ENCODE data around the gene USP10.
"Not testable (repeated sequence)": the region's sequence is repeated elsewhere in the genome, so short reads cannot be mapped to it uniquely, and the experiment has no call there.

The USP10 gene

DNA sequence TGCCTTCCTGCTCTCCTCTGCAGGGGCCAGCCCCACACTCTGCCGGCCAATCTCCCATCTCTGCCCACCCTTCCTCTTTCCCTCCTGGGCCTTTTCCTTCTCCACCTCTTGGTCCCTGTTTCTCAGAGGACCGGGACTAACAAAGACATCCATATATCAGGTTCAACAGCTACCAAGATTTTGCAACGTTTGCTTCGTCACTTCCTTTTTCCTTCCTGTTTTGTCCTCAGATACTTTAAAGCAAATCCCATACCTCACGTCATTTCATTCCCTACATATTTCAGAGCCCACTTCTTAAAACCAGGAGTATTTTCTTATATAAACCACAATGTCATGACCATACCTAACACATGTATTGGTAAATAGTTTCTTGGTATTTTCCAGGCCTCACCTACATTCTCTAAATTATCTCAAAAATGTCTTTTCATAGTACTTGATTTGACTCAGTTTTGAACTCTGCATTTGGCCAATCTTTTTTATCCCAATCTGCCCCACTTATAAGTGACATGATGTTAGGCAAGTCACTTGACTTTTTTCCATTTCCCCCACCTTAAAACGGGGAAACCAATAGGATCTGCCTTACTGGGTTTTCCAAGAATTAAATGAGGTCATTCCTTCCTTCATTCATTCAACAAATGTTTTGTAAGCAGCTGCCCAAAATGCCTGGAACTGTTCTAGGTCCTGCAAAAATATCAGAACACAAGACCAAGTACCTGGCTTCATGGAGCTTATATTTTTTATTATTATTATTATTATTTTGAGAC is 7.2 kb upstream of the USP10 start:
- Histone ChIP-seq H3K27ac (no peak overlapping the region), H3K4me3 (no peak overlapping the region)

DNA sequence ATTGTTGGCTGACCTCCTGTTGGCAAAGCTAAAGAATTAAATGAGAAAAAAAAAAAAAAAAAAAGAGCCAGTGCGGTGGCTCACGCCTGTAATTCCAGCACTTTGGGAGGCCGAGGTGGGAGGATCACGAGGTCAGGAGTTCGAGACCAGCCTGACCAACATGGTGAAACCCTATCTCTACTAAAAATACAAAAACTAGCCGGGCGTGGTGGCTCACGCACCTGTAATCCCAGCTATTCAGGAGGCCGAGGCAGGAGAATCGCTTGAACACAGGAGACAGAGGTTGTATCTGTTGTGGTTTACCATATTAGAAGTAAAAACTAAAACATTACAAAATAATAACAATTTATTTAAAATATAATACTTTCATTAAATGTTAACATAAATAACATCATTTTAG is 5.9 kb upstream of the USP10 start:
- H3K27ac ChIP-seq, H3K4me3 ChIP-seq: not testable (repeated sequence)

DNA sequence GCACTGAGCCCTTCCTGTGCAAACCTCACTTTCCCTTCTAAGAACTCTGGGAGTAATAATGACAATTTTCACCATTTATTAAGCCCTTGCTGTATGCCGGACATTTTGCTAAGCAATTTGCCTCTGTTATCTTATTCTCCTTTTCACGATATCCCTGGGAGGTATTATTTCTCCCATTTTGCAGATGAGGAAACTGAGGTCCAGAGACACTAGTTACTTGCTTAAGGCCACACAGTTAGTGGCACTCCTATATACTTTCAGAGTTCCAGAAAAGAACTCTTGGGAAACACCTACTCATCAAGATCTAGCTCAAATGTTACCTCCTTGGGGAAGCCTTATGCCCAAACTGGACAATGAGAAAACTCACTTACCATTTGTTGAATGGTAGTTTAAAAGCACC is 4.8 kb upstream of the USP10 start:
- Histone ChIP-seq H3K4me3 (no peak overlapping the region), H3K27ac (no peak overlapping the region)

DNA sequence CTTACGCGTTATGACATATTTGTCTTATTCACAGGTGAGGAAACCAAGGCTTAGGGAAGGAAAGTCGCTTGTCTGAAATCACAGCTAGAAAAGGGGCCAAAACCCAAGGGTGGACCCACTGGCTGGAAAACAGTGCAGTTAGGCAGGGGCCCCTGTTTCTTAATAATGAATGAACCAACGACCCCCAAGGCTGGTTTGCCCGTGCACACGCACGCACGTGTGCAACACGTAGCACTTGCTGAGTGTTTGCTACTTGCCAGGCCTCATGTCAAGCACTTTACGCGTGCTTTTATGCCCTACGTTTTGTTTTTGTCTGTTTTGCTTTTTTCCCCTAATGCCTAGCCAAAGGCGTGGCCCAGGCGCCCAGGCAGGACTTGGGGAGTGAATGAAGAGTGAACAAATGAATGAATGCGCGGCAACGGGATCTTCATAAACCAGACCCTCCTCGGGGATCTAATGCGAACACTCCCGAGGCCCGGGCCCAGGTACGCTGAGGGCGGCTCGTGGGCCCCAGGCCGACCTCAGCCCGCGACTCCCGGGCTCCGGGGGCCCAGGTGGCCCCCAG is 571 bp upstream of the USP10 start:
- Histone ChIP-seq H3K27ac (peak overlapping the region in 17 of 21 experiments; percentile 1 to 97 (median 91)), H3K4me3 (peak overlapping the region; percentile 82 to 100 (median 96))

DNA sequence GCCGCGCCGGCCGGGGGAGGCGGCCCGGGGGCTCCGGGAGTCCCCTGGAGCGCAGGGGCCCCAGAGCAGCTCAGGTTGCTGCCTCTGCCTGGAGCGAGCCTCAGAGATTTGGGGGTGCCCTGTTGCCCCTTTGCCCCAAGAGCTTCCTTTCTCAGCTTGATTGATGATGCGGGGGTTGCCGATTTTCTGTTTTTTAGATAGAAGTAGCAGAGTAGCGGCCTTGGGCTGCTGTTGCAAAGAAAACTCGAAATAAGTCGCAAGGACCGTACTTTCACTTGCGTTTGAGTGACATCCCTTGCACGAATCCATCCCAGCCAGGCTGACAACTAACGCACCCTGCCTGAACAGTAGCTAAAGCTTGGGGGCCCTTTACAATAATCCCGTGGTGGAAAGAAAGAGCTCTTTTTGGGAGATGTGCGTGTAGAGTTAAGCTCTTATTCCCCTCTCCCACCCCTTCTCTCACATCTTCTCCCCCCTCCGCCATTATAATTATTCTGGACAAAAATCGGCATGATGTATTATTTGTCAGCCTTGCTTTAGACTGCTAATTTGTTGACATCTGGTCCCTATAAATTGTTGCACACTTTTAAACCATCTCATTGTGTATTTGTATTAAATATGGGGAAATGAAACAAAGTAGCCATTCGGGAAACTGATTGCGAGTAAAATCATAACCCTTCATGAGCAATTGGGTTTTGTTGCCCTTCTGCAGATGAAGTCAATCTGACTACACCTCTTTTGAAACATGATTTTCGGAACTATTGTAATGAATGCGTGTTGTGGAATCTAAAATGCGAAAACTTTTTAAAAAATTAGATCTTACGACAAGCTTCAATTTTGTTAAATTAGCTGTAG is 873 bp downstream of the USP10 start:
- peak overlapping the region; percentile 82 to 100 (median 96) for H3K4me3 ChIP-seq
- peak overlapping the region; percentile 63 to 97 (median 91) for H3K27ac ChIP-seq

DNA sequence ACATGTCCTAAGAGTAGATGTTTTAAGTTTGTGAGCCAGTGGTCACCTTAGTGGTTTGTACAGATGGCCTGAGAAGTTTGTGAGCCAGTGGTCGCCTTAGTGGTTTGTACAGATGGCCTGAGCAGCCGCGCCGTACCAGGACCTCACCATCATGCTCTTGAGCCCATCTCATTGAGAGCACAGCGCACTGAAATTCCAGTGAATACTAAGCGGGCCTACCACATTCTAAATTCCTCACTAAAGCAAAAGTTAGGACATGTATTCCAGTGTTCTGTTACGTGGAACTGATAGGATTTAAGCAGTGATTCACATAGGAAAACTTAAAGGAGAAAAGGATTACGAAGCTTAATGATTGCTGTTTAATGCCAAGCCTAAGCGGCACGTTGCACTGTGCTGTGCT is 3.9 kb downstream of the USP10 start:
- no peak overlapping the region for H3K27ac ChIP-seq
- no peak overlapping the region for H3K4me3 ChIP-seq

DNA sequence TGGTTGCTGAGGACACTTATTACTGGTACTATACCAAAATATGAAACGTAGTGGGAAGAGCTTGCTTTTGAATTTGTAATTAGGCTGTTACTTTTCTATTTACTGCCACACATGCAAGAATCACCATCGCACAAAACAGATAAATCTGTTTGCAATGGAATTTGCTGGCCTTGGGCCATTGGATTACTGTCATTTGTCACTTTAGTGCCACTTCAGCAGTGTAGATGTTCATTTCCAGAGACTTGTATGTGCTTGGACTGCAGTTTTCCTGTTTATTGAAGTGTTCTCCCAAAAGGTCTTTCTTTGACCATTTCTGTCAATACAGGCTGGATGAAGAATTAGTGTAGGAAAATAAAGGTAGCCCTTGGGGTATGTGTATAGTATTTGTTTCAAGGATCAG is 4.5 kb downstream of the USP10 start:
- Histone ChIP-seq H3K27ac (no peak overlapping the region), H3K4me3 (no peak overlapping the region)

DNA sequence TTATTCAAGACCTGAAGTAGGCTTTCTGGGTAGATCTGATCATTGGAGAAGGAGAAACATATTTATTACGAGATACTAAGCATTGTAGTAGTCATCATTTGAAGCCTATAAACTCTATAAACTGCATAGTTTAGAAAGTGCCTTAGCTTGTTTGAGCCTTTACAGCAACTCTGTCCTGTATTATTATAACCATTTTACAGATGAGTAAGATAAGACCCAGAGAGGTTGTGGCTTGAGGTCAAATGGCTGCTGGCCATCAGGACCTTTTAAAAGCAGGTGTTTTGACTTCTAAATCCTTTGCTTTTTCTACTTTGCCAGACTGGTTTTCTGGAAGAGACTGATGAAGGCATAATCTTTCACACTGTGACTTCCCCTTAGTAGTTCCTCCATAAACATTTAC is 7.1 kb downstream of the USP10 start:
- H3K4me3 ChIP-seq = no peak overlapping the region
- no peak overlapping the region for H3K27ac ChIP-seq

DNA sequence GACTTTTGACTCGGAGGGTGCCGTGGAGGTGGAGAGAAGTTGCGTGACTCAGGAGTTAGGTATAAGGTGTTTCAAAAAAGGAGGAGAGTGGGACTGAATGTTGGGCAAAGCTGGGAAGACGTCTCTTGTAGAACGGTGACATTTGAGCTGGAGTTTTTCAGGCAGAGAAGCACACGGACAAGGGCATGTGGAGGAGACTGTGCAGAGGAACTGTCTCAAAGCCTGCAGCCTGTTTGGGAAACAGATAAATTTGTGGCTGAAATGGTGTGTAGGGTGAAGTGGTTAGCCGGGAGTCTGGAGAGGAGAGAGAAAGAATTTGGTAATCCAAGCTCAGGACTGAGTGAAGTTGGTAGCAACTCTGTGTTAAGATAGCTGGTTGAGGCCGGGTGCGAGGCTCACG is 9.8 kb downstream of the USP10 start:
- Histone ChIP-seq H3K4me3 (no peak overlapping the region), H3K27ac (no peak overlapping the region)

DNA sequence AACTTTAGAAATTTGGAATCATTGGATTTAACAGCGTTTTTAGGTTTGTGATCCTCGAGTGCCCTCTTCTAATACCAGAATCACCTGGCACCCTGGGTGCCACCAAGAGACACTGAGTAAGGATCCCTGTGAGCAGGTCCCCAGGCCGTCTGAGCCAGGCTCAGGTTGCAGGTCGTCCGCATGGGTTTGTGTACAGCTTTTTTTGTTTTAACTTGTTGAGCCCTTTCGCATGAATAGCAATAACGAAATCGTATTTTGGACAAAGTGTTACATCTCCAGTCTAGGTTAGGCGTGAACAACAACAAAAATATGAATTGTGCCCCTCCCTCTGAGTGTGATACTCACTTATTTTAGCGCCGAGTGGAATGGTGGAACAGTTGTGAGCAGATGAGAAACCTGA is 10.9 kb downstream of the USP10 start:
- Histone ChIP-seq H3K4me3 (no peak overlapping the region), H3K27ac (no peak overlapping the region)

DNA sequence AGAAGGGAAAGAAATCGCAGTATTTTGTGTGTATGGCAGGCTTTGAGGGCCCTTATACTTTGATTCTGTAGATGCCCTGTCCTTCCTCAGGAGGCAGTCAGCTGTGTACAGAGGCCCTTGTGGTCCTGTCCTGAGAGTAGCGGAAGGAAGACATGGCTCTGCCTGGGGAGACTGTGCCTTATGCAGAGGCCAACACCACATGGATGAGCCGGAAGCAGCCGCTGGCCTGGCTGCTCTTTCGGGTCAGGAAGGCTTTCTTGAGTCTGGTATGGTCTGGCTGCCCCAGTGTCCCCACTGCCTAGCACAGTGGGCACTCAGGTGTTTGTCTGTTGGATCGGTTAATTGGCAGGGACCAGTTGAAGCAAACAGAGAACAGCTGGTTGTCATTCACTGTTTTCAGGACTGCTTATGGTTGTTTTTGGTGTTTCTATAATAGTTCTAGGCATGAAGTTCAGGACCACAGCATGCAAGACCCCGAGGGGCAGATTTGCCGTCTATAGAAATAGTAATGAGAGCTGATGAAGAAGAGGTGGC is 12.4 kb downstream of the USP10 start:
- Histone ChIP-seq H3K4me3 (no peak overlapping the region), H3K27ac (no peak overlapping the region)

DNA sequence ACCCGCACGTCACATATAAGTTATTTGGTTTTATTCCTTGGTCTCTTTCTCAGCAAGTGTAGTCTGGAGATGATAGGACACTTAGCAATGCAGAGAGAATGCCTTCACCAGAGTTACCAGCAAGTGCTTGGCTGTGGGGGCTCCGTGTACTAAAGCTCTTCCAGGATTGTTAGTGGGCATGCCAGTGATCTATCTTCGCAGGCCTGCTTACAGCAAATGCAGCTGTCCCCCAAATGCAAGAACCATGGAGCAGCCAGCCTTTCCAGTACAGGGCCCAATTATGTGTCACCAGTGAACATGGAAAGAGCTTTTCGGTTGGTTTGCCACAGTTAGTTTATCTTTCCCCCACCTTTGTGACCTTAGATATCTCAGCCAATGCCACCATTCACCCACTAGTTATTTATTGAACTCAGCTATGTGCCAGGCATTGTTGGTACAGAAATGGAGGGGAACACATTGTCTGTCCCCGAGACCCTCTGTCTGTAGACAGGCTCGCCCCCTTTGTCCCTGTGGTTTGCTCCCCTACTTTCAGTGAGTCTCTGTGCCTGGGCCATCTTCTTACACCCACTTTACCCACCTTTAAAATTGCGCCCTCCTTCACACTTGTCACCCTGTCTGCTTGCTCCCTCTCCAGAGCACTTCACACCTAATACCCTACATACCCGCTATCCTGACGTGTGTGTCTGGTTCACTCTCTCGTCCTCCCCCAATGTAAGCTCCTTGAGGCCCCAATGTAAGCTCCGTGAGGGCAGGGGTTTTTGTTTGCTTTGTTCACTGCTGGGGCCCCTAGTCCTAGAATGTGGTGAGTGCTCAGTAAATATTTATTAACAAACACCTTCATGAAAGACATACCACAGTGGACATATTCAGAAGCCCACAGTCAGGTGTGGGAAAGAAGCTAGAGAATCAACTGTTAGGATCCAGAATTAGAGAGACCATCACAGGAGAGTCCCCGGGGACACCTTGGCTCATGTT is 13.3 kb downstream of the USP10 start:
- Histone ChIP-seq H3K4me3 (no peak overlapping the region), H3K27ac (no peak overlapping the region)

DNA sequence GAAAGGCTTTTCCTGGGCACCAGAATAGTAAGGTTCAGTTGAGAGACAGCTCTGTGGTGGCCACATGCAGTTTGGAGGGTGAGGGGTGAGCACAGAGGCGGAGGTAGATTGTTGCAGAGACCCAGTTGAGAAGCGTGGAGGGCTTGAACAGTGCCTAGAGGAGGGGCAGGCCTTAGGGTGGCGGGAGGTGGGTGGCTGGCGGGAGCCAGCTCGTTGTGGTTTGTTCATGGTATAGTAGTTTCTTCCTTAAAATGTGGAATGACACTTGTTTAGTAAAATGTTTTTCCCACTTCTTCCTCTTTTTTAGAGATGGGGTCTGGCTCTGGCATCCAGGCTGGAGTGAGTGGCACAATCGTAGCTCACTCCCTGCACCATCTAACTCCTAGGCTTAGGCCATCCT is 14.2 kb downstream of the USP10 start:
- Histone ChIP-seq H3K27ac (no peak overlapping the region), H3K4me3 (no peak overlapping the region)

DNA sequence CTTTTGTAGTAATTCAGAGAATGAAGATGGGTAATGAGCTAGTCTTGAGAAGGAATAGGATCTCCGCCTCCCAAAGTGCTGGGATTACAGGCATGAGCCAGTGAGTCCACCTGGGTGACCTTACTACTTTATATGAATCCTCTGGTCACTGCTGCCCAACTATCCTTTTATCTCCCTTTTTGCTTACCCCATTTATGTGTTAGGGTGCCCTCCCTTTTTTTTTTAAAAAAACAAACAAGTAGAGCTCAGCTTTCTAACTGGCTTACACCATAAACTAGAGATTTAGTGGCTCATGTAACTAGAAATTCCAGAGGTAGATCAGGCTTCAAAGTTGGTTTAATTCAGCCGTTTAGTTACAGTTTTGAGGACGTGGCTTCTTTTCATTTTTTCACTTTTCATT is 15.6 kb downstream of the USP10 start:
- no peak overlapping the region for H3K27ac ChIP-seq
- H3K4me3 ChIP-seq = no peak overlapping the region

DNA sequence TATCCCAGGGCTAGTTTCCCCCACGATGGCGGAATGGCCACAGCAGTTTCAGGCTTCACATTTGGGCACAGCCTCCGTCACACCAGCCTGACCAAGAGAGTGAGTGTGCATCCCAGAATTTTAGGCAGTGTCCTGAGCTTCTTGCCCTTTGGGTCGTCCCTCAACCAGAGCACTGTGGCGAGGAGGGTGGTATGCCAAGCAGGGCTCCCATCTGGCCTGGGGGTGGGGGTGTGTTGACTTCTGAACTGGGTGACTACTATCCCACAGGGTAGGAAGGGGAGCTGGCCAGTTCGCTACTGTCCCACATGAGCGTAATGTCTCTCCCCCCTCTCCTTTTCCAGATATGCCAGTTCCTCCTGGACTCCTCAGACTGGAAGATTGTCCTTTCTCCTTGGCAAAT is 16.1 kb downstream of the USP10 start:
- Histone ChIP-seq H3K27ac (no peak overlapping the region), H3K4me3 (no peak overlapping the region)

DNA sequence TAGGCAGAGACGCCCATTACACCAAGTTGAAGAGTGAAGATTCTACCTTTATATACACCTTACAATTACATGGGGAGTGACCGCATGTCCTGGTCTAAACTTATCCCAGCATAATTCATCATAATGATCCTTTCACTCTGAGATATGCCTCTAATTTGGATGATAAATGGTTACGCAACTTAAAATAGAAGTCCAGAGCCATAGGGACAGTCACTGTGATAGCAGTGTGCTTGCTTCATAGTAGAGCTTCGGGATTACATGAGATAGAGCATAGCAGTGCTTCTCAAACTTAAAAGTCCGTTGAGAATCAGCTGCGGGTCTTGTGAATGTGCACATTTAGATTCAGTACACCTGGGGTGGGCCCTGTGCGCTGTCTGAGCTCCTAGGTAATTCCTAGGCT is 16.9 kb downstream of the USP10 start:
- no peak overlapping the region for H3K4me3 ChIP-seq
- H3K27ac ChIP-seq = no peak overlapping the region

DNA sequence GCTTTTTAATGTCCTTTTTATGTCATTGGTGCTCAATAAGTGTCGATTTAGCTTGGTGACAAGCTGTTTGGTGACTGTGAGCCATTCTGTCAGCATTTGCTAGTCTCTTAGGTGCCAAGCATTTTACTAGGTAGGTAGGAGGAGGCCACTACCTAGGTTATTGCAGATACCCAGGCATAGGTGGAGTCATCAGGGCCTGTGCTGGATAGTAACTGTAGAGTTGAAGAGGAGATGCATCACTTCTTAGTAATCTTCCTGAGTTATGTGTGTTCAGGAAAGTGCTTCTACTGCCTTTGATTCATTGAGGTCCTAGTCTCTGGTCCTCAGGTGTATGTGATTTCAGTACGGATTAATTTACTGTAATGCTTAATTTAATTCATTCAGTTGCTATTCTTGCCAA is 17.7 kb downstream of the USP10 start:
- H3K4me3 ChIP-seq = no peak overlapping the region
- no peak overlapping the region for H3K27ac ChIP-seq

DNA sequence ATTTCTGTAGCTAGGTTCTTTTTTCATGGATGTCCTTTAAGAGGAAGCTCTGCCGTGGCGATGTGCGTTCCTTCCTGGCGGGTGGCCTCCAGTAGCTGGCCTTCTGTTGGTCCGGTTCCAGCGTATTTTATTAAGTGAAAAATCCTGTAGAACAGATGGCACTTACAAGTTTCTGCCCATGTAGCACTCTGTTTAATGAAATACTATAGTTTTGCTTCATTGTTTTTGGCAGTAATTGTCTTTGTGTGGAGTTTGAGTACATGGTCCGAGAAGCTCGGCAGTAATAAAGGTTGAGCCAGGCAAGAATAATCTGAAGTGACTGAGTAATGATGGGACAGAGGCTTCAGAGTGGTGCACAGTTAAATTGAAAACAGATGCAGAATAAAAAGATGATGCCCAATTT is 20.4 kb downstream of the USP10 start:
- Histone ChIP-seq H3K27ac (peak overlapping the region in 1 of 21 experiments; percentile 4), H3K4me3 (no peak overlapping the region)

DNA sequence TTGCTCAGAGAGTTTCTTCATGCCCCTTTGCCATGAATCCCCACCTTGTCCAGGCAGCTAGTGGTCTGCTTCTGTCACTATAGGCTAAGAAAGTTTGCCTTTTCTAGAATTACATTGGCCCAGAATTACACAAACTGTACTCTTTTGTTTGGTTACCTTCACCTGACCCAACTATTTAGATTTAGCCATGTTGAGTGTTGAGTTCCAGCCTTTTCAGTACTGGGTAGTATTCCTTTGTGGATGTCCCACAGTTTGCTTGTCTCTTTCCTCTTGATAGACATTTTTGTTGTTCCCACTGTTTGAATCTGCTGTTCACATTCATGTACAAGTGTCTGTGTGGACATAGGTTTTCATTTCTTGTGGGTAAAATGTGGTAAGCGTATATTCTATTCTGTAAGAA is 22.3 kb downstream of the USP10 start:
- Histone ChIP-seq H3K27ac (no peak overlapping the region), H3K4me3 (no peak overlapping the region)

DNA sequence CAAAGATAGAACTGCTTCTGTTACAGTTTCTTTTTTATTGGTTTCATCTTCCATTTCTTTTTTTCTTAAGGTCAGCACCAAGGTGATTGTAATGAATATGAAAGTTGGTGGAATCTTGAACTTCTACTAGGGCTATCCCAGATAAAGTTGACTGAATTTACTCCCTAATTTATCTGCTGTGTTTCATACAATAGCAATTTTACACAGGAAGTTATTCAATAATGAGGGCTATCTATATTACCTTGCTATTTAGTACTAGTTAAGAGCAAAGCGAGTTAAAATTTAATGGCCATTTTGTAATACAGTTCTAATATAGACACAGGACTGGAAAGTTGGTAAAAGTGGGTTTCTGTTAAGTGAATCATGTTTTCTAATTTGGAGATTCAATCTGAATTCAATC is 24.1 kb downstream of the USP10 start:
- peak overlapping the region in 1 of 21 experiments; percentile 47 for H3K27ac ChIP-seq
- no peak overlapping the region for H3K4me3 ChIP-seq

All from skin epidermis (tissue), 12 donors.